Measurements from ENCODE around the gene BBX.

BBX gene

DNA sequence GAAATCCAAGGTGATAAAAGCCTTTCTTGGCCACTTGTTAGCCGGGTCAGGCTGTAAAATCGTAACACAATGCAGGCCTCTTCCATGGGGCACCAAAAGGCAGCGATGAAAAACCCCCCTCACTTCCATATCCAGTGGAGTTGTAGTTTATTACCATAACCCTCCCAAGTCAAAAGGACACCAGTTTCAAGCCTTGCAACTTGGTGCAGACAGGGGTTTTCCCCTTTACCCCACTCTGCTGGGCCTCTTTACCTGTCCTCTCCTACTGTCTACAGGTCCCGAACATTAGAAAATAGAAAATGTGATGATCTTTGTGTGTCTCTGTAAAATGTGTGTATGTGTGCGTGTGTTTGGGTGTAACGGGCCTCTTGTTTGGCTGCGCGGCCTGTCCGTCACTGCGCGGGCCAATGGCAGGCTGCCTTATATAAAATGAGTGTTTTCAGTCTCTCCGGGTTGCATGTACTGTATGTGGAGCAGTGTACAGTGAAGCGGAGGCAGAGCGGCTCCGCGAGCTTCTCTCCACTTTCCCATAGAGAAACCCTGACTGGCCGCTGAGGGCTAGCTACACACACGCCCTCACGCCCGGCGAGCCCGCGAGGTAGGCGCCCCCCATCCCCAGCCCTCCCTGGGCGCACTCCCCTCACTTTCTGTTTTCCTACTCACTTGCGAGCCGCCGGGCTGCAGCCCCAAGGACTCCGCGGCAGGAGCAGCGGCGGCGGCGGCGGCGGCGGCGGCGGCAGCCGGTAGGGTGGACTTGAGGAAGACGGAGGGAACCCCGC lies at the start of gene BBX:
TSS of gene BBX (plus strand) at position 453 of the 779 bp plus-strand sequence. CDS start 187,499 bp downstream, outside the sequence.
- DNase-seq = peak; percentile 95 to 98

- no peak for DNase-seq
Observed at GRCh38 chr3:107476462-107476861, 46.3 kb upstream of the BBX start.

GRCh38 chr3:107487490-107487889 lies 35.3 kb upstream of the BBX start:
- DNase-seq = no peak

GRCh38 chr3:107488942-107489341 lies 33.8 kb upstream of the BBX start:
- DNase-seq = no peak

DNA sequence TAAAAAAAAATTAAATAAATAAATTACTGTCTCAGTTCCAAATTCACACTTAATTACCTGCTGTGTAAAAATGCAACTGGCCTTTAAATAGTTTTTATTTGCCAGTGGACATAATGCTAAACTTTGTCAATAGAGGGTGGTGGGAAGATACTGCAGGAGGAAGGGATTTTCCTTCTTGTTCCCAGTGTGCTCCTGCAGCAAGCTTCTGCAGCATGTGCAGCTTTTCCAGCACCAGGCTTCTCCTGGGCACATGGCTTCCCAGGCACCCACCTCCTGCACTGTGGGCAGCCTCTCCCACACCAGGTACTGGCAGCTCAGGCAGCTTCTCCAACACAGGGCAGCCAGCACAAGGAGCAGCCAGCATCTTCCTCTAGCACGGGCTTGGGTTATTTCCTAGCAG lies 29.6 kb upstream of the BBX start:
- DNase-seq = no peak

- no peak for DNase-seq
Observed at GRCh38 chr3:107496855-107497254, 25.9 kb upstream of the BBX start.

DNA sequence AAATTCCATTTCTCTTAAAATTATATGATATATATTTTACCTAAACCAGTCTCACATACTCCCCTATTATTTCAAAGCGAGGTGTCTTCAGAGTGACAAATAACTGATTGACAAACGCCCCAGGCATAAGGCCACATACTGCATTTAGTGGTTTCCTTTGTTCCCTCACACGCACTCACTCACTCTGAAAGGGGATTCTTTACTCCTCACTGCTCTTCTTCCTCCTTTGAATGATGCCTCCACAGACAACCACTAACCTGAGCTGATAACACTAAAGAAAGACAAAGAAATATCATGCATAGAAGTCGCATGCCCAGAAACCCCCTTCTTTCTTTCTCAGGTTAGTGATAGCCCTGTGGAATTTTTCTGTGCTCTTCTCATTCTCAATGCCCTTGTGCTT lies 24.1 kb upstream of the BBX start:
- DNase-seq = no peak

- DNase-seq = no peak
Observed at GRCh38 chr3:107506458-107506857, 16.3 kb upstream of the BBX start.

GRCh38 chr3:107508331-107508730 lies 14.4 kb upstream of the BBX start:
- no peak for DNase-seq

DNA sequence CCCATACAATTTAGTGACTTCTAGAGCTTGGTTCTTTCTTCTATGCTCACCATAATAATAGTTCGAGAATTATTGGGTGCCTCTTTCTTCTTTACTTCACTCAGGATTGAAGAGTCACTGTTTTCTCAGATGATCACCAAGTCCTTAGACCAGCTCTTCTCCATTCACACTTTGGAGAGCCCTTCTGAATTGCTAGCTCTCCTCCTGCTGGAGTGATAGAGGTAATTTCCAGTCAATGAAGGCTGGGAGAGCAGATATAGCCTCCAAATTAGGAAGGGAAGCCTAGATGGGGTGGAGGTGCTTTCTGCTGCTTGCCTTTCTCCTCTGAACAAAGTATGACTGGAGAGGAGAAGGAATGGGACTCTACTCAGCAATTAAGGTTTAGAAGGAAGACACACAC lies 10.7 kb upstream of the BBX start:
- DNase-seq = no peak

GRCh38 chr3:107514453-107514852 lies 8.3 kb upstream of the BBX start:
- no peak for DNase-seq

DNA sequence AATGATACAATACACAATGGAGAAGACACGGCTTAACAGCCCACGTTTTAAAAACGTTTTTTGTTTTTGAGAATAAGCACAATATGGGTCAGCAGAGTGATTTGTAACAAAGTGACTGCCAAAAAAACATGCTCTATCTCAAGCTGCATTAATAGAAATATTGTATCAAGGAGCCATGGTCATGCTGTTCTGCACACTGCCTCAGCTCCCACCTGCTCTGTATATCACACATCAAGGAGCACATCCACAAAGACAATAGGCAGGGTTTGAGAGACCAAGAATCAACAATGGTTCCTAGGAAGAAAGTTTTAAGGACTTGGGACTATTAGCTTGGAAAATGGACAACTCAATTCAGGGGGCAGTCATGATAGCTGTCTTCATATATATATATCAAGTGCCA lies 6.3 kb upstream of the BBX start:
- DNase-seq = no peak

- DNase-seq = no peak
Observed at GRCh38 chr3:107520535-107520934, 2.2 kb upstream of the BBX start.

GRCh38 chr3:107521469-107522059 lies 1.2 kb upstream of the BBX start:
- DNase-seq = no peak

- no peak for DNase-seq
Observed at GRCh38 chr3:107523289-107523538, 452 bp downstream of the BBX start.

GRCh38 chr3:107523539-107524325 lies 970 bp downstream of the BBX start:
- DNase-seq = peak; percentile 42 to 61

GRCh38 chr3:107524326-107524840 lies 1.6 kb downstream of the BBX start:
- DNase-seq = peak in 1 of 2 donors; percentile 52

GRCh38 chr3:107524841-107525643 lies 2.3 kb downstream of the BBX start:
- peak; percentile 50 to 54 for DNase-seq

- peak in 1 of 2 donors; percentile 6 for DNase-seq
Observed at GRCh38 chr3:107525644-107526305, 3.0 kb downstream of the BBX start.

- no peak for DNase-seq
Observed at GRCh38 chr3:107531917-107532469, 9.2 kb downstream of the BBX start.

DNA sequence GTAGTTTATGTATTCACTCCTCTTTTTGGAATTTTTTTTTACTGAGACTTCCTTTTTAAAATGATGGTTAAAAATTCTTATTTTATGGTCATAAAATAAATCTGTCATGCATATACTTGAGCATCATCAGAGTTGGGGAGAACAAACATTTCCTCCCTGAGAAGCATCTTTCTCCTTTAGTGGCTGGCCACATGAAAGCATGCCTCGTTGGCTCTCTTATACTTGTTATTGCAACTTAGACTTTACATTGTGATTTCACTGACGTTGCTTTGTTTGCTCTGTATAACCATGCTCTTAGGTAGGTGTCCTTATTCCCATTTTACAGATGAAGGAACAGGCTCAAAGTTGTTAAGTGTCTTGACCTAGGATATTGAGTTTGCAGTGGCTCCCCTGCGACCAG lies 18.1 kb downstream of the BBX start:
- DNase-seq = no peak

GRCh38 chr3:107542665-107543064 lies 19.9 kb downstream of the BBX start:
- DNase-seq = no peak

Data from CD4-positive, alpha-beta T cell treated with Interleukin-4 for 1 hour (primary cell).